ENCODE measurements around the gene IGSF1. TPM values are rescaled to one million over a fixed set of nuclear protein-coding genes. Genes with fewer than 3 reads are reported as not detected.
A peak's percentile ranks its signal among the peaks of the same experiment; 100 is the strongest.
"Not testable (repeated sequence)": the region's sequence is repeated elsewhere in the genome, so short reads cannot be mapped to it uniquely, and the experiment has no call there.

IGSF1 gene
- total RNA-seq, 1 experiment from 2014 or later: not detected

DNA sequence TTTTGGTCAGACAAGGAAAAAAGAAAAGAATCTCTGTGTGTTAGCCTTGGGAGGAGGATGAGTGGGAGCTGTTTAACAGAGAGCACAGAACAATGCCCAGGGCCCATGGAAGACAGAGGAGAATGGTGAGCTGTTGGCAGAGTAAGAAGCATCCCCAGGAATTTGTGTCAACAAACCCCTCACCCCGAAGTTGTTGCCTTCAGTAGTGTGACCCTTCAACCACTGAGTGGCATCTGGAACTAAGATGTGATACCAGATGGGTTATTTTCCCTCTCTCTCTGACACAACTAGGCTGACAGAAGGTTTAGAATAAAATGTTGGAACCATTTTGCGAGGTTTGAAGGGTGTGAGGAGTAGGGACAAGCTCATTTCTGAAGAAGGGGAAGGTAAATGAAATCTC lies 25.1 kb downstream of the IGSF1 start:
- Mint-ChIP-seq H3K27me3 (ENCODE audit: unreplicated experiment) (no peaks in the 10 kb centered on the region), H3K36me3 (ENCODE audit: insufficient read depth, unreplicated experiment) (no peaks in the 10 kb centered on the region), H3K4me3 (ENCODE audit: low read depth, unreplicated experiment) (no peak overlapping the region), H3K9me3 (ENCODE audit: low read depth, unreplicated experiment) (no peaks in the 10 kb centered on the region), H3K4me1 (ENCODE audit: low read depth, unreplicated experiment) (no peaks in the 10 kb centered on the region), H3K27ac (ENCODE audit: unreplicated experiment) (no peak overlapping the region)
- CTCF ChIA-PET: no interaction called here
- DNase-seq: no peak
- intact Hi-C loops (cut with micrococcal nuclease; ENCODE audit: unreplicated experiment): loop anchor here (5.0 kb wide), 1 partner anchor 368 kb away; no protein-coding TSS in a partner anchor
- BruUV-seq (replicated peaks): no TSS peak
- TF ChIP-seq, protein P1, sequence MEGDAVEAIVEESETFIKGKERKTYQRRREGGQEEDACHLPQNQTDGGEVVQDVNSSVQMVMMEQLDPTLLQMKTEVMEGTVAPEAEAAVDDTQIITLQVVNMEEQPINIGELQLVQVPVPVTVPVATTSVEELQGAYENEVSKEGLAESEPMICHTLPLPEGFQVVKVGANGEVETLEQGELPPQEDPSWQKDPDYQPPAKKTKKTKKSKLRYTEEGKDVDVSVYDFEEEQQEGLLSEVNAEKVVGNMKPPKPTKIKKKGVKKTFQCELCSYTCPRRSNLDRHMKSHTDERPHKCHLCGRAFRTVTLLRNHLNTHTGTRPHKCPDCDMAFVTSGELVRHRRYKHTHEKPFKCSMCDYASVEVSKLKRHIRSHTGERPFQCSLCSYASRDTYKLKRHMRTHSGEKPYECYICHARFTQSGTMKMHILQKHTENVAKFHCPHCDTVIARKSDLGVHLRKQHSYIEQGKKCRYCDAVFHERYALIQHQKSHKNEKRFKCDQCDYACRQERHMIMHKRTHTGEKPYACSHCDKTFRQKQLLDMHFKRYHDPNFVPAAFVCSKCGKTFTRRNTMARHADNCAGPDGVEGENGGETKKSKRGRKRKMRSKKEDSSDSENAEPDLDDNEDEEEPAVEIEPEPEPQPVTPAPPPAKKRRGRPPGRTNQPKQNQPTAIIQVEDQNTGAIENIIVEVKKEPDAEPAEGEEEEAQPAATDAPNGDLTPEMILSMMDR (IDR thresholded peaks at IDR 0.05; ENCODE audit: unreplicated experiment): no peak

DNA sequence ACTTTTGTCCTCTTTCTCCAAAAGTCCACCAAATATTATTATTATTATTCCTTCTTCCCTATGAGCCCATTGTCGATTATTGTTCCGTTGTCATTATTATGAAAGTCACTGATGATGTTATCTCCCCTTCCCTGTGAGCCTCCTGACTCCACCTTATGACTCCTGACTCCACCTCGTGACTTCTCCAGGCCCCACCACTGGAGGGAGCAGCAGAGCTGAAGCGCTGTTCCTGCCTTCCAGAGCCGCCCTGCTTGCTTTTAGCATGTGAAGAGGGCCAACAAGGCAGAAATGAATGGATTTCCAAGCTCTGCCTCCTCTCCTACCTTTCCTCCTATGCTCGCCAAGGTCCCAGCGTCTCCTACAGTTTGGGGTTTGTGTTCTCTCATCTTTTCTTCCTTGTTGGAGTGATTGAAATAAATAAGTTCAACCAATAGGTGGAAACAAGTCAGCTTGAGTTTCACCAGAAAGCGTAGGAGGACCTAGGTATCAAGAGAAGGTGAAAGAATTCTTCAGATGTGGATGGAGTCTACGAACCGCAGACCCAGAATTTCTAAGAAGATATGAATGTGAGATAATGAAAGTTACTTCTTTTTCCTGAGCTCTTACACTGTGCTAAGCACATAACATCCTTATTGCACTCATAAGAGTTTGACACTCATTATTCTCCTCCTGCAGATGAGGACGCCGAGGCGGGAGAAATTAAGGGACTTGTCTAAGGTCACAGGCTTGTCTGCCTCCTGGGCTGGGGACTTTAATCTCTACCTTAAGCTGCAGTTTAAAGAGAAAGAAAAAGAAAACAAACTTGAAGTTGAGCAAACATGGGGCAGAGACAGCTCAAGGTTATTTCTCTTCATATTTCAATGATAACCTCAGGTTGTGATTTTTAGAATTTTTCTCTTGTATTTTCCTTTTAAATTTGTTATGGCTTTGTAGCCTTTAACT lies 26.1 kb downstream of the IGSF1 start:
- Mint-ChIP-seq H3K36me3 (ENCODE audit: insufficient read depth, unreplicated experiment) (no peaks in the 10 kb centered on the region), H3K9me3 (ENCODE audit: low read depth, unreplicated experiment) (no peaks in the 10 kb centered on the region), H3K4me1 (ENCODE audit: low read depth, unreplicated experiment) (no peaks in the 10 kb centered on the region), H3K27me3 (ENCODE audit: unreplicated experiment) (no peaks in the 10 kb centered on the region), H3K4me3 (ENCODE audit: low read depth, unreplicated experiment) (no peak overlapping the region), H3K27ac (ENCODE audit: unreplicated experiment) (no peak overlapping the region)
- BruUV-seq (replicated peaks): no TSS peak
- intact Hi-C loops (cut with micrococcal nuclease; ENCODE audit: unreplicated experiment): loop anchor here (5.0 kb wide), 1 partner anchor 369 kb away; no protein-coding TSS in a partner anchor
- TF ChIP-seq, protein P1 (IDR thresholded peaks at IDR 0.05; ENCODE audit: unreplicated experiment): no peak
- peak; percentile 58 for DNase-seq
- CTCF ChIA-PET: interaction anchor here (0.7 to 0.9 kb wide), 2 partner anchors 26 to 370 kb away, joined by 3 to 4 read pairs; partner anchors contain the start of gene IGSF1

DNA sequence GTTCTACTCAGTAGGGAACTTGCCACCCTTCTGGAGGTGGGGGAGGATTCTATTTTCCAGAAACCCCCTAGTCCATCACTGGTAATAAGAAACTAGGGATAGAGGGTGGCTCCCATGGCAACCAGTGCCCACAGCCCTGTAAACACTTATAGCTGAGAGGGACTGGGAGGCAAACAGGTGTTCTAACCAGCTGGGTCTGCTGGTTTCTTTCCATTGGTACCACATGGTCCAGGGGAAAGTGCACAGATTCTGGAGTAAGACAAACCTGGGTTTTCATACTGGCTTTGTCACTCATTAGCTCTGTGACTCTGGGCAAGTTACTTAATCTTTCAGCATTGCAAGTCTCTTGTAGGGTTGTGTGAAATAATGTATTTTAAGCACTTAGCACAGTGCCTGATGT lies 26.9 kb downstream of the IGSF1 start:
- CTCF ChIA-PET: interaction anchor here (0.9 kb wide), 1 partner anchor 371 kb away, joined by 4 read pairs; no protein-coding TSS in a partner anchor
- Mint-ChIP-seq H3K36me3 (ENCODE audit: insufficient read depth, unreplicated experiment) (no peaks in the 10 kb centered on the region), H3K27ac (ENCODE audit: unreplicated experiment) (no peak overlapping the region), H3K4me3 (ENCODE audit: low read depth, unreplicated experiment) (no peak overlapping the region), H3K9me3 (ENCODE audit: low read depth, unreplicated experiment) (no peaks in the 10 kb centered on the region), H3K27me3 (ENCODE audit: unreplicated experiment) (no peaks in the 10 kb centered on the region), H3K4me1 (ENCODE audit: low read depth, unreplicated experiment) (no peaks in the 10 kb centered on the region)
- no TSS peak for BruUV-seq (replicated peaks)
- TF ChIP-seq, protein P1 (IDR thresholded peaks at IDR 0.05; ENCODE audit: unreplicated experiment): no peak
- DNase-seq: no peak
- intact Hi-C loops (cut with micrococcal nuclease; ENCODE audit: unreplicated experiment): loop anchor here (5.0 kb wide), 1 partner anchor 370 kb away; no protein-coding TSS in a partner anchor

DNA sequence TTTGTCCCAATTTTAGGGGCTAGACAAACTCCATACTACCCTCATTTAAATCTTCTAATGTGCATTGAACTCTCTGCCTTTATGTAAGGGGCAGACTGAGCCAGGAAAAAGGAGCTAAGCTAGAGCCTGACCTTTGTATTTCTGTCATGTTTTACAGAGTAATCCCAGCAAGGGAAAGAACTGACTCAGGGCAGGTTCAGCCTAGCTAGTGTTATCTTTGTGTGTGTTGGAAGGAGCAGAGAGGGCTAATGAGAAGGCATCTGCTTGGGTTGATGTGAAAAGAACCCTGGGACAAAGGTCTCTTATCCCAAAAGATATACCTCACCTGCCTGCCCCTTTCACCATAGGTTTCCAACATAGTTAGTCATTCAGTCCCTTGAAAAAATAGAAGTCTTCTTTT lies 31.7 kb downstream of the IGSF1 start:
- Mint-ChIP-seq H3K4me3 (ENCODE audit: low read depth, unreplicated experiment) (no peak overlapping the region), H3K9me3 (ENCODE audit: low read depth, unreplicated experiment) (no peaks in the 10 kb centered on the region), H3K4me1 (ENCODE audit: low read depth, unreplicated experiment) (no peaks in the 10 kb centered on the region), H3K36me3 (ENCODE audit: insufficient read depth, unreplicated experiment) (no peaks in the 10 kb centered on the region), H3K27ac (ENCODE audit: unreplicated experiment) (no peak overlapping the region), H3K27me3 (ENCODE audit: unreplicated experiment) (no peaks in the 10 kb centered on the region)
- no peak for DNase-seq
- intact Hi-C loops (cut with micrococcal nuclease; ENCODE audit: unreplicated experiment): no loop called here
- TF ChIP-seq, protein P1 (IDR thresholded peaks at IDR 0.05; ENCODE audit: unreplicated experiment): no peak
- BruUV-seq (replicated peaks): no TSS peak
- CTCF ChIA-PET: no interaction called here

DNA sequence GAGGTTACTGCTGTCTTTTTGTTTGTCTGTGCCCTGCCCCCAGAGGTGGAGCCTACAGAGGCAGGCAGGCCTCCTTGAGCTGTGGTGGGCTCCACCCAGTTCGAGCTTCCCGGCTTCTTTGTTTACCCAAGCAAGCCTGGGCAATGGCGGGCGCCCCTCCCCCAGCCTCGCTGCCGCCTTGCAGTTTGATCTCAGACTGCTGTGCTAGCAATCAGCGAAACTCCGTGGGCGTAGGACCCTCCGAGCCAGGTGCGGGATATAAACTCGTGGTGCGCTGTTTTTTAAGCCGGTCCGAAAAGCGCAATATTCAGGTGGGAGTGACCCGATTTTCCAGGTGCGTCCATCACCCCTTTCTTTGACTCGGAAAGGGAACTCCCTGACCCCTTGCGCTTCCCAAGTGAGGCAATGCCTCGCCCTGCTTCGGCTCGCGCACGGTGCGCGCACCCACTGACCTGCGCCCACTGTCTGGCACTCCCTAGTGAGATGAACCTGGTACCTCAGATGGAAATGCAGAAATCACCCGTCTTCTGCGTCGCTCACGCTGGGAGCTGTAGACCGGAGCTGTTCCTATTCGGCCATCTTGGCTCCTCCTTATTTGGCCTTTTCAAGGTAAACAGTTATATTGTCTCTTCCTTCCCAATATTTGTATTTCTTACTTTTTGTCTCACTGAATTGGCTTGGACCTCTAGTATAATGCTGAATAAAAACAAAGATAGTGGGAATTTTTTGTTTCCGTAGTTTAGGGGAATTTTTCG lies 37.9 kb downstream of the IGSF1 start:
- H3K36me3 Mint-ChIP-seq (ENCODE audit: insufficient read depth, unreplicated experiment); H3K27me3 Mint-ChIP-seq (ENCODE audit: unreplicated experiment); H3K9me3 Mint-ChIP-seq (ENCODE audit: low read depth, unreplicated experiment); BruUV-seq (replicated peaks); CTCF ChIA-PET; H3K4me1 Mint-ChIP-seq (ENCODE audit: low read depth, unreplicated experiment); DNase-seq; H3K4me3 Mint-ChIP-seq (ENCODE audit: low read depth, unreplicated experiment); intact Hi-C loops (cut with micrococcal nuclease; ENCODE audit: unreplicated experiment); H3K27ac Mint-ChIP-seq (ENCODE audit: unreplicated experiment): not testable (repeated sequence)
